SU-DHL-6 (cell line): ENCODE results near the gene KDM5B.

Source experiments
- H2AFZ ChIP-seq: fragments of 200-600 bp; sonication (generic); 2 replicates; pipeline ENCODE4 v1.6.1; 2014; ENCODE audit warnings: low read depth, mild to moderate bottlenecking, moderate library complexity, mixed read lengths, antibody characterized with exemption, low read length; ENCODE audit not compliant: severe bottlenecking
- H3F3A ChIP-seq: fragments of 200-600 bp; shearing (Covaris generic); 2 replicates; pipeline ENCODE4 v1.6.0; 2016; ENCODE audit warnings: antibody characterized with exemption, mild to moderate bottlenecking; ENCODE audit not compliant: insufficient read depth
- H3K27ac ChIP-seq: fragments of 200-600 bp; sonication (generic); 2 replicates; pipeline ENCODE4 v1.5.1; 2016; ENCODE audit warnings: low read depth, mild to moderate bottlenecking, low read length, moderate library complexity, mixed read lengths
- H3K27me3 ChIP-seq: fragments of 200-600 bp; sonication (generic), shearing (Covaris generic); 2 replicates; pipeline ENCODE4 v1.6.0; 2014; ENCODE audit warnings: mild to moderate bottlenecking, low read length
- H3K36me3 ChIP-seq: fragments of 200-600 bp; sonication (generic); 2 replicates; pipeline ENCODE4 v1.6.1; 2014; ENCODE audit warnings: mild to moderate bottlenecking, low read length, mixed read lengths
- H3K4me2 ChIP-seq: fragments of 300-600, 200-600 bp; shearing (Covaris generic), sonication (generic); 2 replicates; pipeline ENCODE4 v1.6.0; 2014; ENCODE audit warnings: low read length, low read depth, mild to moderate bottlenecking; ENCODE audit not compliant: poor library complexity, severe bottlenecking
- H3K4me3 ChIP-seq: fragments of 200-600 bp; sonication (generic); 2 replicates; pipeline ENCODE4 v1.5.1; 2014; ENCODE audit warnings: antibody characterized with exemption, low read length, mild to moderate bottlenecking, mixed read lengths; ENCODE audit not compliant: insufficient read depth, poor library complexity, severe bottlenecking
- H3K79me2 ChIP-seq: fragments of 200-600 bp; sonication (generic); 2 replicates; pipeline ENCODE4 v1.6.1; 2014; ENCODE audit warnings: mild to moderate bottlenecking, low read length, moderate library complexity; ENCODE audit not compliant: insufficient read depth
- H3K9ac ChIP-seq: fragments of 200-600 bp; sonication (generic); 2 replicates; pipeline ENCODE4 v1.7.0; 2014; ENCODE audit warnings: mild to moderate bottlenecking, low read length
- H3K9me2 ChIP-seq: fragments of 200-600 bp; sonication (generic); replicated peaks from 2 replicates; pipeline ENCODE4 v1.6.1; 2014; ENCODE audit warnings: low read length; ENCODE audit not compliant: insufficient read depth
- H3K9me3 ChIP-seq: fragments of 200-600 bp; sonication (generic); 2 replicates; pipeline ENCODE4 v1.6.1; 2014; ENCODE audit warnings: low read length, mixed read lengths; ENCODE audit not compliant: insufficient read depth
- H4K20me1 ChIP-seq: fragments of 200-600 bp; sonication (generic); 2 replicates; pipeline ENCODE4 v1.6.1; 2014; ENCODE audit warnings: low read depth, mild to moderate bottlenecking, antibody characterized with exemption, low read length, moderate library complexity, mixed read lengths
- CTCF ChIP-seq: fragments of 200-600 bp; sonication (generic); IDR thresholded peaks from one replicate; pipeline ENCODE4 v1.5.1; 2017; ENCODE audit warnings: antibody characterized with exemption, mild to moderate bottlenecking, low read length, moderate library complexity; ENCODE audit not compliant: insufficient read depth, poor library complexity, severe bottlenecking
- EZH2phosphoT487 ChIP-seq: fragments of 200-600 bp; sonication (generic), shearing (Covaris generic); conservative IDR thresholded peaks from 2 replicates; pipeline ENCODE4 v1.6.1; 2018; ENCODE audit warnings: mild to moderate bottlenecking, antibody characterized with exemption, low read length, moderate library complexity, mixed read lengths

Gene KDM5B

GRCh38 chr1:202765721-202766120 lies 42.5 kb downstream of the KDM5B start:
- H3K9me2 ChIP-seq: no peaks in the 10 kb centered on the region

GRCh38 chr1:202762019-202762418 lies 46.2 kb downstream of the KDM5B start:
- no peak overlapping the region for H3K4me3 ChIP-seq
- no peaks in the 10 kb centered on the region for H4K20me1 ChIP-seq
- no peaks in the 10 kb centered on the region for H3K79me2 ChIP-seq
- no peaks in the 10 kb centered on the region for H3K36me3 ChIP-seq
- no peaks in the 10 kb centered on the region for H3K9me2 ChIP-seq
- H3K27ac ChIP-seq: no peak overlapping the region
- H3K9me3 ChIP-seq: no peaks in the 10 kb centered on the region
- TF ChIP-seq CTCF (no peak), EZH2phosphoT487 (no peak)
- no peak overlapping the region for H3K4me2 ChIP-seq
- H3K9ac ChIP-seq: no peak overlapping the region
- H2AFZ ChIP-seq: no peak overlapping the region
- H3F3A ChIP-seq: no peaks in the 10 kb centered on the region
- H3K27me3 ChIP-seq: no peaks in the 10 kb centered on the region

More at GRCh38 chr1:202765721-202766120, 42.5 kb downstream of the KDM5B start:
- no peaks in the 10 kb centered on the region for H3F3A ChIP-seq
- no peaks in the 10 kb centered on the region for H3K27me3 ChIP-seq
- H3K79me2 ChIP-seq: no peaks in the 10 kb centered on the region
- no peaks in the 10 kb centered on the region for H4K20me1 ChIP-seq
- no peak overlapping the region for H3K4me2 ChIP-seq
- H3K4me3 ChIP-seq: no peak overlapping the region
- no peak overlapping the region for H2AFZ ChIP-seq
- H3K9me3 ChIP-seq: no peaks in the 10 kb centered on the region
- H3K36me3 ChIP-seq: no peaks in the 10 kb centered on the region
- no peak overlapping the region for H3K27ac ChIP-seq
- no peak overlapping the region for H3K9ac ChIP-seq
- no peak for TF ChIP-seq EZH2phosphoT487
- TF ChIP-seq CTCF: no peak

GRCh38 chr1:202760589-202760988 lies 47.6 kb downstream of the KDM5B start:
- no peak for TF ChIP-seq EZH2phosphoT487
- TF ChIP-seq CTCF: no peak
- no peaks in the 10 kb centered on the region for H3K9me3 ChIP-seq
- H3K9ac ChIP-seq: no peak overlapping the region
- H3K27me3 ChIP-seq: no peaks in the 10 kb centered on the region
- H3F3A ChIP-seq: no peaks in the 10 kb centered on the region
- H3K27ac ChIP-seq: no peak overlapping the region
- H3K79me2 ChIP-seq: no peaks in the 10 kb centered on the region
- H3K4me3 ChIP-seq: no peak overlapping the region
- H4K20me1 ChIP-seq: no peaks in the 10 kb centered on the region
- no peaks in the 10 kb centered on the region for H3K9me2 ChIP-seq
- H2AFZ ChIP-seq: no peak overlapping the region
- no peaks in the 10 kb centered on the region for H3K36me3 ChIP-seq
- H3K4me2 ChIP-seq: no peak overlapping the region
